Stimulated activated CD8-positive, alpha-beta memory T cell treated with anti-CD3 and anti-CD28 coated beads, Interleukin-15, amount 100 ng/mL, for 48 hours (primary cell): ENCODE data around the gene ACOX3.
A peak's percentile ranks its signal among the peaks of the same experiment; 100 is the strongest.

Source experiments
- DNase-seq, 2 donors: peaks; one replicate each; pipeline ENCODE4 v3.0.0-alpha.2; 2020; ENCODE audit warnings: low read depth in 2 of 2

The ACOX3 gene

GRCh38 chr4:8468746-8469535, 28.4 kb upstream of the ACOX3 start:
- DNase-seq: peak; percentile 4 to 21

DNA sequence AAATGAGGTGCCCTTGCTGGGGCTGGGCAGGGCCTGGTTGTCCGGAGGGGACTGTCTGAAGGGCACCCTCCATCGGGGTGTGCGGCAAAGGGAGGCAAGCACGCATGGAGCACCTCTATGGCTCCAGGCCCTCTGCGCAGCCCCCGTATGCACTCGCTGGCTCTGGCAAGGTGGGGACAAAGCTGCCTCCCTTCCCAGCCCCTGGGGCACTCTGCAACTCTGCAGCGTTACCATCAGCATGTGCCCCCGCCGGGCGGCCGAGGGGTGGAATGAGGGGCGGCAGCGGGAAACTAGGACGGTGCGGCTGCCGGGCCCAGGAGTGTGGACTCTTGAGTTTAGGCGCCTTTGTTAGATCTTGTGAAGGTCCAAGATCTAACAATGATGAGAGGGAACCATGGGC, 26.5 kb upstream of the ACOX3 start:
- DNase-seq: no peak

DNA sequence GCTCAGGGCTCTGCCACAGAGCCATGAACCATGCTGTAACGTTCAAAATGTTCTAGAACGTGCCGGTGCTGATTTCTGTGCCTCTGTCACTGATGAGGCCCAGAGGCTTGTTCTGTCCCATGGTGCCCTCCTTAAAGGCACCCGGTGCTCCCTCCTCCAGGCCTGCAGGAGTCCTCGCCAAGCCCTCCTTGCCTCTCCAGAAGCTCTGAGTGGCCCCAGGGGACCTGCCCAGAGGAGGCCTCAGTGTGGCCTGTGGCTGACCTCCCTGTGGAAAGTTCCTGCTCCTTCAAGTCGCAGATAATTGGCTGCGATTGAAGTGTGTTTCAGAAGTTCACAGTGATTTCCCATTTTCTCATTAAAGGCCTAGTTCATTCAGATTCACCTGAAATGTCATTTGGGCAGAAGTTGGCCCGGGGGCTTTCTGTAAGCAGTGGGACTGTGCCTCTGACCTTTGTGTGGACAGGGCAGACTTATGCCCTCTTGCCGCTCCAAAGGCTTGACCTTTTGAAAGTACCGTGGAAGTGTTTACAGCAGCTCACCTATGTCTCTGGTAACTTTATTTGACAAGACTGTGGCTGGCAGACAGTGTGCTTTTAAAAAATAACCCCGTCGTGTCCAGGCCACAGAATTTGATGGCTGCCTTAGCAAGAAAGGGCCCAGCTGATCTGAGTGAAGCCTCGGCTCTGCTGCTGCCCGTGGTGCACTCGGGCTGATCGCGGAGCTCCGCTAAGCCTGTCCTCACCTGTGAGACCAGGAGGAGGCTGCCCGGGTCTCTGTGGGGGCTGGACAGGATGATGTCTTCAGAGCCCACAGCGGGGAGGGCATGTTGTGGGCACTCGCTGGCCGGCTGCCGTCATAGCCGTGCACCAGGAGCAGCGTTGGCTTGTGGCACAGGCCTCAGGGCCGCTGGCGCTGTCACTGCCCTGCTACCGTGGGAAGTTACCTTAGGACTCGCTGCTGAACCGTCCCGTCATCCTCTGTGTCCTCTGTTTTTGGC, 25.4 kb upstream of the ACOX3 start:
- no peak for DNase-seq

GRCh38 chr4:8464381-8464780, 23.9 kb upstream of the ACOX3 start:
- no peak for DNase-seq

DNA sequence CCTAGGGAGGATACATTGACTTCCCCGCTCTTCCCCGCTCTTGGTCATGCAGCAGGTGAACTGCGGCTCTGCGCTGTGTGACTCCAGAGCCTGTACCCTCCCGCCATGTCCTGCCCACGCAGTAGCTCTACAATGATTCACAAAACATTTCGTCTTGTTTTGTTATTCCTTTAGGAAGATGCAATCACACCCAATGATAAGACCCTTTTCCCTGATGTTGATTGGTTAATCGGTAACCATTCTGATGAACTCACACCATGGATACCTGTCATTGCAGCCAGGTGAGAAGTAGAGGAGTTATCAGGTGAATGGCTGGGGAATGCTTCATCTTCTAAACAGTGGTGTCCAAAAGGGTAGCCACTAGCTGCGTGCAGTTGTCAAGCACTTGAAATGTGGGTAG, 23.3 kb upstream of the ACOX3 start:
- DNase-seq: no peak

- DNase-seq: no peak
Observed at GRCh38 chr4:8461616-8462015, 21.1 kb upstream of the ACOX3 start.

DNA sequence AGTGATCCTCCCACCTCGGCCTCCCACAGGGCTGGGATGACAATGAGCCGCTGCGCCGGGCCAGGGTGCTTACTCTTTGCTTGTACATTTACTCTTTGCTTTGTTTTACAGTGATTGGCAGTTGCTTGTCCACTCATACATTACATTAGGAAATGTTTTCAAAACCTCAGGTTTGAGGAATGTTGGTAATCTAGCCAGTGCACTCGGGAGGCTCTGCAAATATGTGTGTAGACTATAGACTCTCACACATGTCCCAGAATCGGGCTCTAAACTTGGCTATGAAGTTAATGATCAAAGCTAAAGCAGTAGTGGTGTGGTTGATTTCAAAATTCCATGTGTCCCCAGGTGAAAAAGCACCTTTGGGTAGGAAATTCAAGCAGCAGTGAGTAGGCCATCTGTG, 20.6 kb upstream of the ACOX3 start:
- no peak for DNase-seq

DNA sequence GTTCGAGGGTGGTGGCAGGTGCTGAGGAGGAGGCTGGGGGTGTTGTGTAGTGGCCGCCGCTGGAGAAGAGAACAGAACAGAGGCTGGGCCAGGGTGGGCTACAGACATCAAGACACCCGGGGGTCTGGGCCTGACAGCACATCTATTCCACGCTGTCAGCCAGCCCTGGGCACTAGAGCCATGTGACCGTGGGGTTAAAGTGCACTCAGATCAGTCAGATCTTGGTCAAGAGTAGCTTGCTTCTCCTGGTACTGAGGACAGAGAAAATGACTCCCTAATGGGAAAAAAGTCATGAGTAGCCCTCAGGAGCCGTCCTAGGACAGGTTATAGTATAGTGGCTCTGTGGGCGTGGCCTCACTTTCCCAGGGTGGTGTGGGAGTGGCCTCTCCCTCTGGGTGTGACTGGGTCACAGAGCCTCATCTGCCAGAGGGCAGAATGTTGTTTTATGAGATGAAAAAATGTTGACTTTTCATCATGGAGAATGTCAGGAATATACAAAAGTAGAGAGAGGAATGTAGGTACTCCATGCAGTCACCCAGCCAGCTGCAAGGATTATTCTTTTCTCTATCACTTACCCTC, 19.4 kb upstream of the ACOX3 start:
- DNase-seq: no peak

DNA sequence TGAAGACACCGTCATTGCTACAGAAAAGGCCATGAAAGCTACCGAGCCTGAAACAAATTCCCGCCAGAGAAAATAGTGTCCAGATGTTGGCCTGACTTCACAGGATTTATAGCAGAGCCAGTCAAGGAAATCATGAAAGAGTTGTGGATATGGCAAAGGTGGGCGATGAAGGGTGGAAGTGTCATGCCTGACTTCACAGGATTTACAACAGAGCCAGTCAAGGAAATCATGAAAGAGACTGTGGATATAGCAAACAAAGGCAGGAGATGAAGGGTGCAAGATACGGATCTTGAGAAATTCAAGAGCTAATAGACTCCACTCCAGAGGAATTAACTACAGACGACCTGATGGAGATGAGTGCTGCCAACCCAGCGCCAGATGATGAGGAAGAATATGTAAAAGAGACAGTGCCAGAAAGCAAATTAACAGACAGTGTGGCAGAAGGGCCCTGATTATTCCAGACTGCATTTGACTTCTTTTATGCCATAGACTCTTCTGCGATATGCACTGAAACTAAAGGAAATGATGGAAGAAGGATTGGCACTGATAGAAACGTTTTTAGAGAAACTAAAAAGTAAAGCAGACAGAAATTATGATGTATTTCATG, 17.2 kb upstream of the ACOX3 start:
- no peak for DNase-seq

DNA sequence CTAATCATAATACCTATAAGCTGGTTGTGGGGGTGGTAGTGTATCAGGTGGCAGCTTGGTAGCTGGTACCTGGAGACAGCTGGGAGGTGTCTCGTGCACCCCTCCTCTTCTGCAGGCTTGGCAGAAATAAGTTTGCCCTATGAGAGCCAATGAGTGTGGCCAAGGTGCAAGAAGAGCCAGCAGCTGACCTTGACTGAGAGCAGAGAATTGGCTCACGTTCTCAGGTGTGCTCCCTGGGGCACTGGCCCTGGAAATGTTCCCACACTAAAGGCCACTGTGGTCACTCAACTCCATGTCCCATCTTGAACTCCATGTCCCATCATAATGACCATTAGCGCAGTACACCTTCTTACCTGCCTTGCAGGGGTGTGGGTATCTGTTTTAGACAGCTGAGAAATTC, 13.4 kb upstream of the ACOX3 start:
- no peak for DNase-seq

GRCh38 chr4:8451440-8452182, 11.1 kb upstream of the ACOX3 start:
- no peak for DNase-seq

DNA sequence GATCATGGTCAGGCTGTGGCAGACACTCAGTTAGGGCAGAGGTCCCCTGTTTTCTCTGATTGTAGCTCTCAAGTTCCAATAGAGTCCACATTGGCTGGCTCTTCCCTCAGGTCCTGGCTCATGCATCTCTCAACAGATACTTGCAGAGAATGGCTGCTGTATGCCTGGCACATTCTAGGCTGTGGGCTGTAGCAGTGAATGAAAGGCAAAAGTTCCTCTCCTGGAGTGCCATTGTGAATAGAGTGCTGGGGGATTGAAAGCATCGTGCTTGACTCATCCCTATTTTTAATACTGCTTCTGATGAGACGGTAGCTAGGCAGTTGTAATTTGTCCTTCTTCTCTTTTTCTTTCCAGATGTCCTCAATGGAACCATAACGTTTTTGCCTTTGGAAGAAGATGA, 5.6 kb upstream of the ACOX3 start:
- no peak for DNase-seq

DNA sequence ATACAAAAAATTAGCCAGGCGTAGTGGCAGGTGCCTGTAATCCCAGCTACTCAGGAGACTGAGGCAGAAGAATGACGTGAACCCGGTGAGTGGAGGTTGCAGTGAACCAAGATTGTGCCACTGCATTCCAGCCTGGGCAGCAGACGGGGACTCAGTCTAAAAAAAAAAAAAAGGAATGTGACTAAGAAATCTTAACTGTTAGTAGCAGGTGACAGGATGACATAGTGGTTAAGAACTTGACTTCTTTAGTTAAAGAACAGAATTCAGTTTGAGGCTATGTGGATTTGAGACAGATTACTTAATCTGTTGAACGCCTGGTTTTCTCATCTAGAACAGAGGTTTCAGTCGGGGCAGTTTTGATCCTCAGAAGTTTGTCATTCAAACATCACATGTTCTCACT, 3.3 kb upstream of the ACOX3 start:
- DNase-seq: no peak

DNA sequence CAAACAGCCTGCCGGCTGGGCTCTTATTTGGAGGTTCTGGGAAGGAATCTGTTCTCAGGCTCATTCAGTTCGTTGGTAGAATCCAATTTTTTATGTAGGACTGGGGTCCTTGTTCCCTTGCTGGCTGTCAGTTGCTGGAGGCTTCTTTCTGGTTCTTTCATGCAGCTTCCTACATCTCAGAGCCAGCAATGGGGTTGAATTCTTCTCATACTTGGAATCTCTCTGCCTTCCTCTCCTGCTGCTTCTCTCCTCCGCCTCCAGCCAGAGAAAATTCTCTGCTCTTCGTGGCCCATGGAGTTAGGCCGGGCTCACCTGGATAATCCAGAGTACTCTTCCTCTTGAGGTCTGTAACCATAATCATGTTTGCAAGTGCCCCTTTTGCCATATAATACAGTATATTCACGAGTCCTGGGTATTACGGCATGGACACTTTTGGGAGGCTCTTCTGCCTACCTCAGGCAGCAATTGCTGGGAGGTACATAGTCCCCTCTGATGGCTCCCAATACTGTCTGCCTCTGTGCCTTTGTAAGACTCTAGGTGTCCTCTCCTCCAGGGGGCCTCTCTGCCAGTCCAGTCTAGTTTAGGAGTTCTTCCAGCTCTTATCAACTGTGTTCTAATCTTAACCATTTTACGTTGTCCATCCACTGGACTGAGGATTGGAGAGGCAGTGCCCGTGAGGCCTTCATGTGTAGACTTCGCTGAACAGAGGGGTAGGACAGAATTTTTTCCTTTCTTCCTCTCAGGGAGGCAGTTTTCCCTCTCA, 2.3 kb upstream of the ACOX3 start:
- no peak for DNase-seq

DNA sequence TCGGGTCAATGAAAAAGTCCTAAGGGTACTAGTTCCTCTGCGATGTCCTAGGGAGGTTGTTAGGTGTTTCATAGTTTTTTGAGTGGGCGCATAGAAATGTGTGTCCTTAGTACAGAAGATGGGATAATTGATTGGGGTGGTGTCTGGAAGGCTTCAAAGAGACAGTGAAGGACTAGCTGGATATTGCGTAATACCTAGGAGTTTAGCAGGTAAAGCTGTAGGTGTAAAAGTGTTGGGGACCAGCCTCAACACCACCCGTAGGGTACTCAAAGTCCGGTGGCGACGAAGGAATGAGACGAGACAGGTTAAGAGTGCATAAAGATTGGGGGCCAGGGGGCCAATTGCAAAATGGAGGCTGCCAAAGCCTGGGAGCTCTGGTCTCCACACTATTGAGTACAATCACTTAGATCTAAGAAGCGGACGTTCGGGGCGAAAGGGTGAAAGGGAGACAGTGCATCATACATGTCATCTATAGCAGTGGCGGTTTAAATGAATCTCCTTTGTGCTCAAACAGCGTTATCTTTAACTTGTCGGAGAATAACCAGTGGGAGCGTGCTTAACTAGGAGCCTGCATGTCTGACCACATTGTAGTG, 1.1 kb upstream of the ACOX3 start:
- no peak for DNase-seq

- no peak for DNase-seq
Observed at GRCh38 chr4:8439914-8440491, 520 bp downstream of the ACOX3 start.

DNA sequence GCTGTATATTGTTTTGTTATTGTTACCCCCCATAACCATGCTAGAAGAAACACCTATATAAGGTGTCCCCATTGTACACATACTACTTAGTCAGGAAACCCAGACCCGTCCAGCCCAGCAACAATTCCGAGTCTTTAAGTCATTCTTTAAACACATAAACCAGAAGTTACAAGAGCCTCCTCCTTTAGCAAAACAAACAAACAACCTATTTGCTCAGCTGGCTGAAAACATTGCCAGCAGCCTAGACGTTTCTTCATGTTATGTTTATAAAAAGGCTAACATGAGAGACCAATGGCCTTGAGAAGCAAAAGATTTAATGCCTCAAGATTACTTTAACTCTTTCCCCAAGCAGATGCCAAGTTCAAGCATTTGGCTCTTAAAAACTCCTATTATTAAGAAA, 1.4 kb downstream of the ACOX3 start:
- DNase-seq: no peak

DNA sequence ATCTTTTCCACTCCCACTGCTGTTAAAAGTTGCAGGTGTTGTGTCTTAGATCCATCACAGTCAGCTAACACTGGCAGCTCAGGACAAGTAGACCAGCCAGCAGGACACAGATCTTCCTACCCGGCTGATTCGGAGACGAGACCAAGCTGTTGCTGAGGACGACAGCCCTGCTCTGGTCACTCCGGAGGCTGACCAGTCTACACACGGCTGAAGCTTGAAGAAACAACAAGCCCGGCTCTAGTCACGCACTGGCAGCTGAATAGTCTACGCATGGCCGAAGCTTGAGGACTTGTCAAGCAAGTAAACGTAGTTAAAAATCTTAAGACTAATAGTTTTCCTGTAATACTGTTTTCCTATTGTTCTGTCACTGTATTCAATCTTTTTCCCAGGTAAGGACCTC, 1.8 kb downstream of the ACOX3 start:
- DNase-seq: no peak

GRCh38 chr4:8437281-8437680, 3.2 kb downstream of the ACOX3 start:
- no peak for DNase-seq

DNA sequence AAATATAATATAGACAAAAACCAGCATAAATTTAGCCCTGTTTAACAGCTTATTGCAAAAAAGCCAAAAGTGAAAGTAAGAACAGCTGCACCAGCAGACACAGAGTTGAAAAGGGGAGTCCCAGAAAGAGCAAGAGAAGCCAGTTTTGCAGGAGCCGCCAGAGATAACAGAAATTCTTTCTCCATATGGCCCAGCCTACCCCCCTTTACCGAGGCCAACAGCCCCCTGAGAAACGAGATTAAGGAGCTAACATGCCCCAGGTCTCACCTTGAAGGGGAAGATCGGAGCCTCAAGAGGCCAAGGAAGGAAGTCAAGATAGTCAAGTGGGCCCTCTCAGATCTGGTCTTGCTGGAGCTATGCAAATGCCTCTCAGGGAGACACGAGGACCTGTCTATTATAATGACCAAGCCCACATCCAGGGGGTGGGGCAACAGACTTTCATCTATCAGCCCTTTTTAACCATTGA, 4.8 kb downstream of the ACOX3 start:
- no peak for DNase-seq
